HG02938 (cell line): ENCODE measurements around the gene AKAP7.

Experiments
- ATAC-seq: cut with Tn5 transposase; IDR thresholded peaks from one replicate; pipeline ENCODE4 v1.9.1; 2021; ENCODE audit warnings: mild to moderate bottlenecking, moderate library complexity; ENCODE audit not compliant: unreplicated experiment

AKAP7 gene

DNA sequence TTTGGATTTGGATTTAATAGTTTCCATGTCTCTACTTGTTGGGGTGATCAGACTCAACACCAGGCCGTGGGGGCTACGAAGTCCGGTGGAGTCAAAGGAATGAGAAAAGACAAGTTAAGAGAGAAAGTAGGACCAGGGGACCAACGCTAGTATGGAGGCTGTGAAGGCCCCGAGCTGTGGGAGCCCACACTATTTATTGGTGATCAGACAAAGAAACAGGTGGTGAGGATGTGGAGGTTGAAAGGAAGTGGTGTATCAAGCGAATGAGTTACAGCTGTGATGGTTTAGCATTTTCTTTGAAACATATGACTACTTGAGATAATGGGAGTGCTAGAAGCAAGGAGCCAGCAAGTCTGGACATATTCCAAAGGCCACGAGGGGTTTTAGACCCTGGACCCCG, 62.4 kb downstream of the AKAP7 start:
- ATAC-seq = no peak

- peak; percentile 100 for ATAC-seq
These were observed 64.5 kb downstream of the AKAP7 start for GRCh38 chr6:131199568-131200272.

DNA sequence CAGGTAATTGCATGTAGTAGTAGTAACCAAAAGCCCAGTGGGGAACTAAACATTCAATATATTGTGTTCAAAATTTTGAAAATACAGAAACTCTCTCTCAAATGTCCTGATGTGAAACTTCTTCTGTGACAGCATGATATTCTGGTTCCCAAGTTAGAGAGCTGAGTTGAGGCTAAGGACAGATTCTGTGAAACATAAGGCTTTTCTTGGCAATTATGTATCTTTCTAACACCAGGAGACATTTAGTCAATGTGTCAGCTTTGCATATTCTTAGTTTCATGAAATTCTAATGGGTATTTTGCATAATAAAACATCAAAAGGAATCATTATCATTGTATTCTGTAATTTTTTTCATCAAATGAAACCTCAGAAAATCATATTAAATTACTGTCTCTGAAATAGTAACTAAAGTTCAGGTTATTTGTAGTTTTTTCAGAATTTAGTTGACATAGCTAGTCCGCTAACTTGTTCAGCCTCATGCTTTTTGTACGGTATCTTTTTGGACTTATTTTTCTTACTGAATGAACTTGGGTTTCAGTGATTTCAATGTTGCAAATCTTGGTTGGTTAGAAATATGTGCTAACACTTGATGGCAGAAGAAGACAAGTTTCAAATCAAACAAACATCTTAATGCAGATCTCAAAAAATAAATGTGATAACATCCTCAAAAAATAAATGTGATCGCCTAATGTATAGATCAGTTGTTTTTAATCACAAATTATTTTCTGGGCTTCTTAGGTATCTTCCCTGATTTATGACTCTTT, 70.4 kb downstream of the AKAP7 start:
- no peak for ATAC-seq

GRCh38 chr6:131206463-131207251, 71.4 kb downstream of the AKAP7 start:
- no peak for ATAC-seq

DNA sequence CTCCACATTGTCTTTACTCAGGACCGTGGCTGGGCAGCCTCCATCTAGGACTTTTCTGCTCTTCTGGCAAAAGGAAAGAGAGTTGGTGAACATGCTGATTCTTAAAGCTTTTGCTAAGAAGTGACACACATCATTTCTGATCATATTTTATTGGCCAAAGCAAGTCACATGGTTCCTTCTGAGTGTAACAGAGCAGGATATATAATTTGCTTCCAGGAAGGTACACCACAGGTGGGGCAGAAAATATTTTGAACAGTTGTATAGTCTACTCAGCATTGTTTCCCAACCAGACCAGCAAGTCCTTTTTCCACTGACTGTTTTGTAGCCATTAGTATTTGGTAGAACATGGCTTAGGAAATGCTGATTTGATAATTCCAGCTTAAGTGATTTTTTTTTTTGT, 73.5 kb downstream of the AKAP7 start:
- ATAC-seq = no peak

GRCh38 chr6:131210469-131210868, 75.2 kb downstream of the AKAP7 start:
- ATAC-seq = no peak

GRCh38 chr6:131212024-131212423, 76.8 kb downstream of the AKAP7 start:
- no peak for ATAC-seq

DNA sequence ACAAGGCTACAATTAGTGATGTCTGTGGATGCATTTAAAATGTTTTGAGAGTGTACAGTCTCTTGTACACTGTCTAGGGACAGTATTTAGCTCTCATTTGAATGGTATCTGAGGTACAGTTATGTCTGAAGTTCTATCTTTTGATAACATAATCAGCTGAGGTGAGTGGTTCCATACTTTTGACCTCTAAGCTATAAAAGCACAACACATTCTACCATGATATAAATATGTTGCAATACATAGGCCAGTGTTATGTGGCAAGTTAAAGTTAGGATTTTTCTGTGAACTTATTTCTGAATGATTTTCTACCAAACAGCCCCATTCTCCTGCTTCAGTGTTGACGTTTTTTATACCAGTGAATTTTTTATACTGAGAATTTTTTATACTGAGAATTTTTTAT, 77.6 kb downstream of the AKAP7 start:
- ATAC-seq = no peak

DNA sequence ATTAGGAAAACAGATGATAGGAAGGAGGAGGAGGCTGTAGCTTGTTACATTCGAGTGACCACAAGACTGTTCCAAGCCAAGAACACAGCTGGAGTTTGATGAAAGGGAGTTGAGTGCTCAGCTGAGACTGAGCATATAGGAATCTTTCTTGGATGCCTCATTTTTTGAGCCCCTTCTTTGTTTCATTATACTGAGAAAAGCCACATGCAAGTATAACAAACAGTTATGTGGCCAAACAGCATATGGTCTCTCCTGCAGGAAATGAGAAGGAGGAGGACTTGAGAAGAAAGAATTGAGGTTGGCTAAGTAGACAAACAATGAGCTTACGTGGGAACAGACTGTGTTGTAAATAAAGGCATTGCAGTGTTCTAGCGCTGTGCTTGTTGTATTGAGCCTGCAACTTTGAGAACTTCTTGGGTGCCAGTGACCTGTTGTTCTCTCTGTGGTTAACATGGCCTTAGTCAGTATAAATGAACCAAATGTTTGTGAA, 78.3 kb downstream of the AKAP7 start:
- ATAC-seq = no peak

GRCh38 chr6:131215219-131215618, 80.0 kb downstream of the AKAP7 start:
- ATAC-seq = no peak

GRCh38 chr6:131216246-131216645, 81.0 kb downstream of the AKAP7 start:
- no peak for ATAC-seq

DNA sequence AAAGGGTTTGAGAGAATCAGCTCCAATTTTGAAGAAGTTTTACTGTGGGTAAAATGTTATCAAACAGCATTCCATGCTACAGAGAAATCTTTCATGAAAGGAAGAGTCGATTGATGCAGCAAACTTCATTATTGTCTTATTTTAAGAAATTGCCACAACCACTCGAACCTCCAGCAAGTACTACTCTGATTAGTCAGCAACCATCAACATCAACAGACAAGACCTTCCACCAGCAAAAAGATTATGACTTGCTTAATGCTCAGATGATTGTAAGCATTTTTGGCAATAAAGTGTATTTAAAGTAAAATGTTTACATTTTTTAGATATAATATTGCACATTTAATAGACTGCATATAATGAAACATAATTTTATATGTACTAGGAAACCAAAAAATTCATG, 87.5 kb downstream of the AKAP7 start:
- ATAC-seq = no peak

GRCh38 chr6:131223416-131223815, 88.1 kb downstream of the AKAP7 start:
- no peak for ATAC-seq

DNA sequence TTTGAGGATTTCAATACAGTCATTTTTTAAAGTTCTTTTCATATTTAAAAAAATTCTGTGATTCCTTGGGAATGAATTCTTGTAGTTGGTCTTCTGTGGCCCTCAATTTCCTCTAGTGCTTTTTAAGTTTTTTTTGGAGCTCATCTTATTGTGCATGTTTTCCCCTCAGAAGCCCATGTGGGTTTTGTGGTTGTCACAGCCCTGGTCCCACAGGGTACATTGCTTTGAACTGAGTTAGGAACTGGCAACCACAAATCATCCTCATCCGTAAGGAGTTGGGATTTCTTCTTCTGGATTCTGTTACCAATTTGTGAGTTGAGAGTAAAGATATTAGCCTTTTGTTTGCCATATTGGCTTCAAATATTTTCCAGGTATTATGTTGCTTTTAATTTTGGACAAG, 89.9 kb downstream of the AKAP7 start:
- no peak for ATAC-seq

GRCh38 chr6:131225959-131226358, 90.7 kb downstream of the AKAP7 start:
- ATAC-seq = no peak

- ATAC-seq = no peak
These were observed 91.3 kb downstream of the AKAP7 start for GRCh38 chr6:131226459-131227157.

- no peak for ATAC-seq
These were observed 91.9 kb downstream of the AKAP7 start for GRCh38 chr6:131227158-131227543.

DNA sequence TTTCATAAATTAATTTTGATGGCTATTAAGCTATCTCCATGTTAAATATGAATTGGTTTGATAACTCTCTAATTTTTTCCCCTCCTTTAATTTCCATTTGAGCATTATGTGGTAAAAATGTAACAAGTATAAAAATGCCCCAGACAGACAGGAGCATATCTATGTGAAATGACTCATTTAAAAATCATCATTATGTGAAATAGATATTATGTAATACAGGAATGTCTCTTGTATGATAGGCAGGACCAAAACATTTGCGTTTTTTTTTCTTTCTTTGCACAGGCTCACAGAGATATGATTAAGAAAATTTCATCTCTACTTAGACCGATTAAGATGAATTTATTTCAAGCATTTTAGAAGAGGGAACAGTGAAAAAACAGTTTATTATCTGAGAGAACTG, 95.8 kb downstream of the AKAP7 start:
- no peak for ATAC-seq

GRCh38 chr6:131231891-131232290, 96.6 kb downstream of the AKAP7 start:
- ATAC-seq = no peak

- no peak for ATAC-seq
These were observed 109.7 kb downstream of the AKAP7 start for GRCh38 chr6:131244942-131245341.

- ATAC-seq = peak; percentile 57
These were observed 114.9 kb downstream of the AKAP7 start for GRCh38 chr6:131250122-131250521.
